GM10847 (cell line): ENCODE measurements around the gene GNL2.

Experiments
- POLR2A ChIP-seq: IDR thresholded peaks from 2 replicates; pipeline ENCODE4 v1.6.1; 2011; ENCODE audit not compliant: insufficient read length; ENCODE audit errors: extremely low read depth

The GNL2 gene

GRCh38 chr1:37588939-37589338 is 6.8 kb downstream of the GNL2 start:
- no peak for TF ChIP-seq POLR2A

GRCh38 chr1:37575692-37576091 is 20.0 kb downstream of the GNL2 start:
- no peak for TF ChIP-seq POLR2A

GRCh38 chr1:37574834-37575480 is 20.8 kb downstream of the GNL2 start:
- no peak for TF ChIP-seq POLR2A

GRCh38 chr1:37570528-37571334 is 25.0 kb downstream of the GNL2 start:
- TF ChIP-seq POLR2A: no peak

- no peak for TF ChIP-seq POLR2A
These were observed 28.7 kb downstream of the GNL2 start for GRCh38 chr1:37567023-37567422.

GRCh38 chr1:37564892-37565291 is 30.8 kb downstream of the GNL2 start:
- TF ChIP-seq POLR2A: no peak

- TF ChIP-seq POLR2A: no peak
These were observed 32.8 kb downstream of the GNL2 start for GRCh38 chr1:37562984-37563383.

- no peak for TF ChIP-seq POLR2A
These were observed 34.3 kb downstream of the GNL2 start for GRCh38 chr1:37561133-37562132.

- no peak for TF ChIP-seq POLR2A
These were observed 35.2 kb downstream of the GNL2 start for GRCh38 chr1:37560401-37561132.

- no peak for TF ChIP-seq POLR2A
These were observed 36.7 kb downstream of the GNL2 start for GRCh38 chr1:37559080-37559479.

GRCh38 chr1:37558411-37558810 is 37.3 kb downstream of the GNL2 start:
- TF ChIP-seq POLR2A: no peak

- no peak for TF ChIP-seq POLR2A
These were observed 38.3 kb downstream of the GNL2 start for GRCh38 chr1:37557402-37557801.

- no peak for TF ChIP-seq POLR2A
These were observed 39.0 kb downstream of the GNL2 start, which contains the start of gene DNALI1 for GRCh38 chr1:37556712-37557196. Gene DNALI1, plus strand, starts transcription at chr1:37556940. Its CDS starts 55 bp downstream, at chr1:37556995.
